NT2/D1 (cell line): ENCODE measurements around the gene RAD23B.

ENCODE experiments used
- DNase-seq: peaks from one replicate; pipeline ENCODE4 v3.0.0-alpha.2; 2011; ENCODE audit warnings: low read depth, low spot score
- H3K27me3 ChIP-seq: 2 replicates; pipeline ENCODE4 v1.6.0; 2011; ENCODE audit warnings: mild to moderate bottlenecking; ENCODE audit not compliant: insufficient read length, insufficient read depth
- H3K36me3 ChIP-seq: 2 replicates; pipeline ENCODE4 v1.6.1; 2011; ENCODE audit warnings: mild to moderate bottlenecking, low read length, mixed read lengths; ENCODE audit not compliant: insufficient read depth, insufficient read length
- H3K4me1 ChIP-seq: 2 replicates; pipeline ENCODE4 v1.5.1; 2011; ENCODE audit not compliant: insufficient read depth, insufficient read length
- H3K4me3 ChIP-seq: 2 replicates; pipeline ENCODE4 v1.5.1; 2011; ENCODE audit warnings: low read depth; ENCODE audit not compliant: insufficient read length
- H3K9ac ChIP-seq: 2 replicates; pipeline ENCODE4 v1.6.0; 2011; ENCODE audit warnings: low read depth; ENCODE audit not compliant: insufficient read length
- H3K9me3 ChIP-seq: 2 replicates; pipeline ENCODE4 v1.5.1; 2011; ENCODE audit warnings: mild to moderate bottlenecking, low read length; ENCODE audit not compliant: insufficient read depth
- SUZ12 ChIP-seq: IDR thresholded peaks from 2 replicates; pipeline ENCODE4 v1.6.1; 2011; ENCODE audit not compliant: insufficient read length, insufficient read depth; ENCODE audit errors: extremely low read depth
- YY1 ChIP-seq: IDR thresholded peaks from 2 replicates; pipeline ENCODE4 v1.6.1; 2011; ENCODE audit not compliant: insufficient read length, insufficient read depth
- ZNF274 ChIP-seq: IDR thresholded peaks from 2 replicates; pipeline ENCODE4 v1.6.1; 2011; ENCODE audit warnings: mild to moderate bottlenecking, low read depth, low read length

RAD23B gene

DNA sequence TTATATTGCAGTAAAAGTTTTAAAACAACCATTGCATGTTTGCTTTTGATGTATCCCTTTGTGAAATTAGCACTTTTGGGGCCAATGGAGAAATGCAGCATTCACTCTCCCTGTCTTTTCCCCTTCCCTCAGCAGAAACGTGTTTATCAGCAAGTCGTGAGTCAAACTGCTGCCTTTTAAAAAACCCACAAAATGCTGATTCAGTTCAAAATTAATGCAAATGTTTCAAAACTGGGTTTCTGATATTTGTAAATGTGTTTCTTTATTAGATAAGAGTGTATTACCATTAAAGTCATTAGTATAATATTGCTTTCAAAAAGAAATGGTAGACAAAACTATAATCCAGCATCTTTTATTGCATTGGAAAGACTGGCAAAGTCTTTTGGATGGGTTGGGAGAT lies 47.3 kb downstream of the RAD23B start:
- Histone ChIP-seq H3K9me3 (no peaks in the 10 kb centered on the region), H3K36me3 (peaks cover 89% of the 10 kb centered on the region), H3K4me3 (no peak overlapping the region), H3K27me3 (no peaks in the 10 kb centered on the region), H3K9ac (no peak overlapping the region), H3K4me1 (no peaks in the 10 kb centered on the region)
- DNase-seq: no peak
- TF ChIP-seq SUZ12 (no peak), YY1 (no peak), ZNF274 (no peak)

DNA sequence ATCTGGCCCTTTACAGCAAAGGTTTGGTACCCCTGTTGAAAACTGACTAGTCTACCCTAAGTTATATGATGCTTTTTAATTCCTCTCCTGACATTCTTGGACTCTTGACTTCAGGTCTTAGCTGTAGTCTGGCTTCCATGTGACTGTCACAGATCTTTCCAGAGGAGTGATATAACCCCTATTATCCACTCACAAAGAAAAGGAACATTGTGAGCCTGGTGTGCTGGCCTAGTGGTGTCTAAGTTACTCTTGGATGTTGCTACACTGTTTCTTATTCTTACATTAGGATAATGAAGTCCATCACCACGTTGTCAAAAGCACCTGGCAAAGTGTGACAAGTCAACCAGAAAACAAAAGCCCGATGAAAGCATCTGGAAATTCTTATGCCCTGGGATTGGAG lies 49.8 kb downstream of the RAD23B start:
- Histone ChIP-seq H3K9ac (no peak overlapping the region), H3K4me1 (no peaks in the 10 kb centered on the region), H3K36me3 (peaks cover 90% of the 10 kb centered on the region), H3K9me3 (no peaks in the 10 kb centered on the region), H3K4me3 (no peak overlapping the region), H3K27me3 (no peaks in the 10 kb centered on the region)
- no peak for TF ChIP-seq SUZ12
- TF ChIP-seq ZNF274: no peak
- TF ChIP-seq YY1: no peak
- DNase-seq: no peak

DNA sequence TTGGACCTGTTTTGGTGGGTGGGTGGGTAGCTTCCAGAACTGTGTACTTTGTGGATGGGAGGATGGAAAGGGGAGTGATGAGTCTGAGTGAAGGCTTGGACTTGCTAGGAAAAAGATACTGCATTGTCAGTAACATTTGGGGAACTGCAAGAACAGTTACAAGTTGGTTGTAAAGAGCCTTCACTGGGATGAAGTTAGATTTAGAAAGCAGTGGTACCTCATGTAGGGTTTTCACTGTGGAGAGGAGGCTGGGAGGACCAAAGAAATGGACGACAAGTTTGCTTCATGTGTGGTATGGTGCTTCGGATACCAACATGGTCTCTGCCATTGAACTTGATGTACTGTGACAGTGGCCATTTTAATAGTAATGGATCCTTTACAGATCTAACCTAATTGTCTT lies 50.3 kb downstream of the RAD23B start:
- TF ChIP-seq YY1 (no peak), SUZ12 (no peak), ZNF274 (no peak)

DNA sequence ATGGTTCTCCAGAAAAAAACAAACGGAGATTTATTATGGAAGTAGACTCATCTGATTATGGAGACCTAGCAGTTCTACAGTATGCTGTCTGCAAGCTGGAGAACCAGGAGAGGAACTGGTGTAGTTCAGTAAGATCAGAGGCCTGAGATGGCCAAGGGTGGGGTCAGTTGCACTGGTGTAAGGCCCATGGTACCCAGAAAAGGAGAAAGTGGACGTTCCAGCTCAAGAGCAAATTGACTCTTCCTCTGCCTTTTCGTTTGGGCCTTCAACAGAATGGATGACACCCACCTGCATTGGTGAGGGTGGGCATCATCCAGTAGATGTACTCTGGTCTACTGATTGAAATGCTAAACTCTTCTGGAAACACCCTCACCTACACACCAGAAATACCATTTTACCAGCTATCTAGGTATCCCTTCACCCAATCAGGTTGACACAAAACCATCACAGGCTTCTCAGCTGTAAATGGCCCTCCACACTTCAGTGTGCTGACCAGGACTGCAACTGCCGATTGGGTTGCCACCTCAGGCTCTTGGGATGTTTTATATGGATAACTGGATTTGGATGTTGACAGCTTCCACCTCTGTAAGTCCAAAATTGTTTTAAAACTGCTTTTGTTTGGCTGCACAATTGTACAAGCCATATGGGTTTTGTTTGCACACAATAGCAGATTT lies 51.2 kb downstream of the RAD23B start:
- Histone ChIP-seq H3K4me3 (no peak overlapping the region), H3K27me3 (no peaks in the 10 kb centered on the region), H3K9ac (no peak overlapping the region), H3K36me3 (peaks cover 88% of the 10 kb centered on the region), H3K9me3 (no peaks in the 10 kb centered on the region), H3K4me1 (no peaks in the 10 kb centered on the region)
- no peak for DNase-seq
- TF ChIP-seq SUZ12: no peak
- no peak for TF ChIP-seq ZNF274
- TF ChIP-seq YY1: no peak

More for the DNA sequence above, 50.3 kb downstream of the RAD23B start:
- H3K36me3 ChIP-seq: peaks cover 90% of the 10 kb centered on the region
- H3K9me3 ChIP-seq: no peaks in the 10 kb centered on the region
- no peak for DNase-seq
- H3K4me1 ChIP-seq: no peaks in the 10 kb centered on the region
- no peak overlapping the region for H3K9ac ChIP-seq
- no peak overlapping the region for H3K4me3 ChIP-seq
- H3K27me3 ChIP-seq: no peaks in the 10 kb centered on the region

DNA sequence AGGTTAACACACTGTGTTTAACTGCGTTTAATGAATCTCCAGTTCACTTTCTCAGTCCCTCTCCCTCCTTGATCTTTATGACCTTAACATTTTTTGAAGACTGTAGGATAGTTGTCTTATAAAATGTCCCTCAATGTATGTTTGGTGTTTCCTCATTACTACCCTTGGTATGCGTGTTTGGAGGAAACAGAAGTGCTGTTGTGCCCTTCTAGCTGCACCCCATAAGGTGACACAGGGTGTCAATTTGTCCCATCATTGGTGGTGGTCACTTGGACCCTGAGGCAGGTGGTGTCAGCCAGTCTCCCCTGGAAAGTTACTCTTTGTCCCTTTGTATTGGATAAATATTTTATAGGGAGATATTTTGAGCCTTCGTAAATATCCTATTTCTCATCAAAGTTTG lies 52.3 kb downstream of the RAD23B start:
- Histone ChIP-seq H3K4me3 (no peak overlapping the region), H3K9ac (no peak overlapping the region), H3K4me1 (no peaks in the 10 kb centered on the region), H3K9me3 (no peaks in the 10 kb centered on the region), H3K36me3 (peaks cover 78% of the 10 kb centered on the region), H3K27me3 (no peaks in the 10 kb centered on the region)
- no peak for DNase-seq
- TF ChIP-seq YY1 (no peak), SUZ12 (no peak), ZNF274 (no peak)

DNA sequence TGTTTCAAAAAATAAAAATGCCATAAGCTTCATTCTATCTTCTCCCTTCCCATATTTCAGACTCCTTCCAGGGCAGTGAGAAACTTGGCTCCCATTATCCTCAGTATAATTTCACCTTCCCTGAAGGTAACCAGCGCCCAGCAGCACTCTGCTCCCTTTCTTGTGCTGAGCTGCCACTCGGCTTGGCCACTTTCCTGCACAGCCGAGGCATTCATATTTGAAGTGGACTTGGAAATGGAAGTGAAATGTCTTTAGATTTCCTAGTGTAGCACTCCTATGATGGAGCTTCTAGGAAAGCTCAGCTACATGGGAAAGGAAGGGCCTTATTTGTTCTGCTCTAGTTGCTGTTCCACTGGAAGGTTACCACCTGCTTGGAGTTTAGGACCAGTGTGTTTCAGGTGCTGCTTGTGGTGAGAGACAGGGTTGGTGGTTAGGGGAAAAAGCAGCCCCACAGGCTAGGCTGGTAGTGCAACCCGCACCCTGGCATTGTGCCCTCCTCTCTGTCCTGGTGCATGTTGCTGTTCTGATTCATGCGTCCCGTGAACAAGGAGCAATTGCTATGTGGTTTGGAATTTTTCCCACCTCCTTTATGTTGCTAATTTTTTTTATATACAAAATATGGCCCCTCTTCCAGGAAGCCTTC lies 53.8 kb downstream of the RAD23B start:
- H3K4me1 ChIP-seq: no peaks in the 10 kb centered on the region
- H3K9me3 ChIP-seq: no peaks in the 10 kb centered on the region
- H3K9ac ChIP-seq: no peak overlapping the region
- DNase-seq: no peak
- H3K36me3 ChIP-seq: peaks cover 63% of the 10 kb centered on the region
- no peaks in the 10 kb centered on the region for H3K27me3 ChIP-seq
- no peak overlapping the region for H3K4me3 ChIP-seq
- TF ChIP-seq SUZ12: no peak
- no peak for TF ChIP-seq YY1
- TF ChIP-seq ZNF274: no peak

DNA sequence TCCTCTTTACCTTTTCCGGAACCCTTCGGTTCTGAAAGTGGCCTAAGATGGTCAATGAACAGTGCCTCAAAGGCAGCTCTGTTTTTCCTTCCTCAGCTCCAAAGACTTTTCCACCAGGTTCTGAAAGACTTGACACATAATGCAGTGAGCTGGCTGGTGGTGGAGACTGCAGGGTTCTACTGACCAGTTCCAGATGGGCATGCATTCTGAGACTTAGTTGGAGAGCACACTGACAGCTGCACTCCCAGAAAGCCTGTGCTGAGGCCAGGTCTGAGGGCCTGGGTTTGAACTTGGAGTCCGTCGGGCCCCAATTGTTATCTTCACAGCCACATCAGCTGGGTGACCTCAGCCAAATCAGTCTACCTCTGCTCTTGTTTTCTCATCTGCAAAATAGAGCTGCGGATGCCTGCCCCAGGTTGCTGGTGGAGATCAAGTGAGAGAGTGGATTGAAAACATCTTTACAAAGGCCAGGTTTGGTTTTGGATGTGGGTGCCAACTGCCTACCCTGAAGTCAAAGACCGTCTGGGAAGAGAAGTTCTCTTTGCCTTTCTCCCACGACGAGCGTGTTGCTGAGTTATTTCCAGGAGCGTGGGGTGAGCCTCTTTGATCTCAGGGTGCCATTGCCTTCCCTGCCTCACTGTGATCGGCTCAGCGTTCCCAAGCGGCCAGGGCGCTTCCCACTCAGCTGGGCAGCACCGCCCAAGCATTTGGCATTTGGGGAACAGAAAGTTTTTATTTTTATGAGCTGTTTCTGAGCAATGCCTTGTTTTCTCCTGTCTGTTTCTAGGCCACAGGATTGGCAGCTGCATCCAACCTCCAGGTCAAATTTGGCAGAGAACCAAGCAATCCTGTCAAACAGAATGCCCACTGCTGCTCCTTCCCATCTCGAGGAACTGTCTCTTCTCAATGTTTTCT lies 54.9 kb downstream of the RAD23B start:
- Histone ChIP-seq H3K27me3 (no peaks in the 10 kb centered on the region), H3K9me3 (no peaks in the 10 kb centered on the region), H3K9ac (no peak overlapping the region), H3K36me3 (peaks cover 52% of the 10 kb centered on the region), H3K4me3 (no peak overlapping the region), H3K4me1 (no peaks in the 10 kb centered on the region)
- TF ChIP-seq SUZ12 (no peak), YY1 (no peak), ZNF274 (no peak)
- no peak for DNase-seq
